HL-60 (cell line): ENCODE data around the gene PBX3.

Experiments used
- POLR2AphosphoS5 ChIP-seq: IDR thresholded peaks from 2 replicates; pipeline ENCODE4 v1.6.1; 2012; ENCODE audit warnings: low read depth
- TF ChIP-seq, protein P1 (sequence below): IDR thresholded peaks from one replicate; pipeline ENCODE4 v1.5.1; 2011; ENCODE audit warnings: low read length, control low read depth, inconsistent platforms; ENCODE audit not compliant: insufficient read depth

DNA sequence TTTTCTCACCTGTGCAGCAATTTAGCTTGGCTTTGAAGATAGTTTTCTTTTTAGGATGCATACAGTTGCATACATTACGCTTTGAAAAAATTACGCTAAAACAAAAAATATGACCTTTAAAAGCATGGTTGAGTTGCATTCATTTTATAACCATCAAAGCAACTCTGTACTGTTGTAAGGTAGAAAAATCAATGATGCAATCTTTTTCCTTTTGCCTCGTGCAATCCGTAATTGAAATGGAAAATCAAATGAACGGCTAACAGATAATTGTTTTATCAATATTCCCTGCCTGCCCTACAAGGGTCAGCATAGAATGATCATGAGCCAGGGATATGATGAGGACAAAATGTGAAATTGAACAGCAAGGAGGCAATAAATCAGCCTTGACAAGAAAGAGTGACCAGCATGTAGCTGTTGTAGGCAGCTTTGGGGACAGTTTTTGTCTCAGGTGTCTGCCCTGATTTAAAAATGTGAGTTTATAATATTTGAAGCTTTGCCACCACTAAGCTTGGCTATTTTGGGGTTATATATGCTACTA is 98.2 kb downstream of the PBX3 start:
- TF ChIP-seq, protein P1, sequence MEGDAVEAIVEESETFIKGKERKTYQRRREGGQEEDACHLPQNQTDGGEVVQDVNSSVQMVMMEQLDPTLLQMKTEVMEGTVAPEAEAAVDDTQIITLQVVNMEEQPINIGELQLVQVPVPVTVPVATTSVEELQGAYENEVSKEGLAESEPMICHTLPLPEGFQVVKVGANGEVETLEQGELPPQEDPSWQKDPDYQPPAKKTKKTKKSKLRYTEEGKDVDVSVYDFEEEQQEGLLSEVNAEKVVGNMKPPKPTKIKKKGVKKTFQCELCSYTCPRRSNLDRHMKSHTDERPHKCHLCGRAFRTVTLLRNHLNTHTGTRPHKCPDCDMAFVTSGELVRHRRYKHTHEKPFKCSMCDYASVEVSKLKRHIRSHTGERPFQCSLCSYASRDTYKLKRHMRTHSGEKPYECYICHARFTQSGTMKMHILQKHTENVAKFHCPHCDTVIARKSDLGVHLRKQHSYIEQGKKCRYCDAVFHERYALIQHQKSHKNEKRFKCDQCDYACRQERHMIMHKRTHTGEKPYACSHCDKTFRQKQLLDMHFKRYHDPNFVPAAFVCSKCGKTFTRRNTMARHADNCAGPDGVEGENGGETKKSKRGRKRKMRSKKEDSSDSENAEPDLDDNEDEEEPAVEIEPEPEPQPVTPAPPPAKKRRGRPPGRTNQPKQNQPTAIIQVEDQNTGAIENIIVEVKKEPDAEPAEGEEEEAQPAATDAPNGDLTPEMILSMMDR, result no peak
- TF ChIP-seq POLR2AphosphoS5, result no peak
